Loucy (cell line): ENCODE data around the gene CYP26B1.

ENCODE experiments used
- CTCF ChIP-seq: fragments of 200-600 bp; sonication (generic); conservative IDR thresholded peaks from 2 replicates; pipeline ENCODE4 v1.5.1; 2014; ENCODE audit warnings: mild to moderate bottlenecking, antibody characterized with exemption, low read length
- EZH2phosphoT487 ChIP-seq: fragments of 200-600 bp; IDR thresholded peaks from 2 replicates; pipeline ENCODE4 v1.6.1; 2018; ENCODE audit warnings: antibody characterized with exemption, mild to moderate bottlenecking, moderate library complexity, borderline replicate concordance

GRCh38 chr2:72083751-72084583 is 63.7 kb downstream of the CYP26B1 start:
- no peak for TF ChIP-seq CTCF
- no peak for TF ChIP-seq EZH2phosphoT487
